Measurements from ENCODE around the gene CDK14.

- TF ChIP-seq CTCF (IDR thresholded peaks at IDR 0.05; ENCODE audit: insufficient read depth, low read length) (no peak), SPI1 (IDR thresholded peaks at IDR 0.05; ENCODE audit: borderline replicate concordance, low read depth) (no peak), REST (IDR thresholded peaks at IDR 0.05; ENCODE audit: insufficient replicate concordance, low read depth) (no peak)
Measured at GRCh38 chr7:91165006-91165845, 569.1 kb downstream of the CDK14 start.
